Stimulated activated CD4-positive, alpha-beta T cell treated with anti-CD3 and anti-CD28 coated beads, Interleukin-12 subunit alpha, Interleukin-12 subunit beta, amount 100 ng/mL, for 4 hours (primary cell): Measurements from ENCODE around the gene MYEOV.

Experiments used
- DNase-seq: peaks from one replicate; pipeline ENCODE4 v3.0.0-alpha.2; 2020

The MYEOV gene

DNA sequence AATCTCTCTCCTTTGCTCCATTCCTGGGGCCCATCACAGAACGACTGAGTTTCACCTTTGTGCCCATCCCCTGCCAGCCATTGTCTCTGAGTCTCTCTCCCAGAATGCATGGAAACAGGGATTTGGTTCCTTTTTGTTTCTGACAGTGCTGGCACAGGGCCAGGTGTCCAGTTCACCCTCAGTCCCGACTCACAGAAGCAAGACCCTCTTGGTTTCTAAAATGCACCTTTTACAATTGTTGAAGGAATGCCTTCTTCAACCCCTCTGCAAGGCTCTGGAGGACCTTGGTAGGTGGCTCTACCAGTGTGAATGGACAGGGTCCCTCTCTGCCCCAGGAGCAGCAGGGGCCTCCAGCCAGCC is 5.1 kb upstream of the MYEOV start:
- DNase-seq, result no peak

DNA sequence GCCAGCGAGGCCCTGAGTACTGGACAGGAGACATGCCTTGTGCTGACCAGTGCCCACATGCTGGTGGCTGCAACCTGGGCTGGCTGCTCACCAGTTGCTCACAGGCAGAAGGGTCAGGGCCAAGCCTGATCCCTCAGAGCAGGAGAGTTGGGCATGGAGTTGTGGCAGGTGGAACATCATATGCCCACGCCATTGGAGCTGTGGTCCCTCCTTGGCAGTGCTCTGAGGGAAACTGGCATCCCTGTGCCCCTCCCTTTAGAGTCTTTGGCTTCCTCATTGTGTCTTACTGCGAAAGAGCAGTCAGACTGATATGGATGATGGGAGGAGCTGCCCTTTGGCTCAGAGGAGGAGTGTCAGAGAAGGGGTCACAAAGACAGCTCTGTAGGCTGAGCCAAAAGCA is 3.1 kb upstream of the MYEOV start:
- no peak for DNase-seq

DNA sequence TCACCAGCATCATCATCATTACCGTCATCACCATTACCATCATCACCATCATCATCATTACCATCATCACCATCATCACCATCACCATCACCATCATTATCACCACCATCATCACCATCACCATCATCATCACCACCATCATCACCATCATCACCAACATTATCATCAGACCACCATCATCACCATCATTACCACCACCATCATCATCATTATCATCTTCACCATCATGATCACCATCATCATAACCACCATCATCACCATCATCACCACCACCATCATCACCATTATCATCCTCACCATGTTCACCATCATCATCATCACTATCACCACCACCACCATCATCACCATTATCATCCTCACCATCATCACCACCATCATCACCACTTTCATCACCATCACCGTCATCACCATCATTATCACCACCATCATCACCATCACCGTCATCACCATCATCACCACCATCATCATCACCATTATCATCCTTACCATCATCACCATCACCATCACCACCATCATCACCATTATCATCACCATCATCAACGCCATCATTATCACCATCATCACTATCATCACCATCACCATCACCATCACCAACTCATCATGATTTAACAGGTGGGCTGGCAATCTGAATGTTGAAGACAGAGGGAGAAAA is 2.4 kb upstream of the MYEOV start:
- no peak for DNase-seq

DNA sequence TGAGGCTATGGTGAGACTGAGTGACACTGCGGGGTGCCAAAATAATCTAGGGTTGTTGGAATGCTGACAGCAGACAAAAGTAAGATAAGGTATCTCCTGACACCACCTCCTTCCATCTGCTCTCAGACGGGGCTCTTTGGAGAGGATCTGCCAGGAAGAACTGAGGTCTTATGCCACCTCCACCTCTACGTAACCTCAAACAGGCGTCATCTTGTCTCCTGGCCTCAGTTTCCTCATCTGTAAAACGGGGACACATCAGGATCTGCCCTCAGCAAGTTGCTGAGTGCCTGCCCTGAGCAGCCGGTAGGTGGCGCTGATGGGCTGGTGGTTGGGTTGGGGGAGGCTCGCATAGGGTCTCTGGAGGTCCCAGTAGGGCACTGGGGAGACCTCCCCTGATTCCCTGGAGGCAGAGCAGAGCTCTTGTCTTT is 1.7 kb upstream of the MYEOV start:
- DNase-seq, result peak; percentile 57

DNA sequence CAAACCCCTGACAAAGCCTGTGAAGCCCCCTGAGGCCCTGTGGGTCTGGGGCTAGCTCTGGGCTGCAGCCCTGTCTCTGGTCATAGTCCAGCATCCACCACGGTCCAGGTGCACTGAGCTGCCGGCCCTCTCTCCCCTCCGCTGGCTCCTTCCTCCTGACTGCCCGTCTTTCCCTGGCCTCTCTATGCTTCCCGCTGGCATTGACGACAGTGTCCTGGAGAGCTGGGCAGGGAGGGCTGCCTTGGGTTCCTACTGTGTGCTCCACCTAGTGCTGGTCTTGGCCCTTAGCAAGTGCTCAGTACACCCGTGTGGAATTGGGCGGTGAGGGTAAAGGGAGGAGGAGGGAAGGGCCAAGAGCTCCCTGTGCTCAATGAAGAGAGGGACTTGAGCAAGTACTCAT is 868 bp upstream of the MYEOV start:
- DNase-seq, result no peak

DNA sequence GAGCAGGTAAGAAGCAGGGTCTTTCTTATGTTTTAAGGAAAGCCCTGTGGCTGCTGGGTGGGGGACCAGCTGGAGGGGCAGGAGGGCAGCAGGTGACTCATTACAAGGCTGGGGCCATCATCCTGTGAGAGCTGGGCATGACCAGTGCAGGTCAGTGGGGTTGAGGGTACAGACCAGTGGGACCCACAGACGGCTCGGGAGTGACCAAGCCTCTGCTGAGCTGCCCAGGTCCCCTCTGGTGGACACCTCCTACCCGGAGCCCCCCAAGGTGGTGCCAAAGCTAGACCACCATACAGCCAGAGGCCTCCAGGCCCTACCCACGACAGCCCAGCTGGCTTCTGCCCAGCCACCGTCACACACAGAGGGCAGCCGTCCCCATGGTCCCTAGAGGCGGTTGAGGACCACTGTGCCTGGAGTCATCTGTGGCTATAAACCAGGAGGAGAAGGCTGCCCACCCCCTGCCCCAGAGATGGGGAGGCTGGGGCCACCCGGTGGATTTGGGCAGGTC is 670 bp downstream of the MYEOV start:
- no peak for DNase-seq

DNA sequence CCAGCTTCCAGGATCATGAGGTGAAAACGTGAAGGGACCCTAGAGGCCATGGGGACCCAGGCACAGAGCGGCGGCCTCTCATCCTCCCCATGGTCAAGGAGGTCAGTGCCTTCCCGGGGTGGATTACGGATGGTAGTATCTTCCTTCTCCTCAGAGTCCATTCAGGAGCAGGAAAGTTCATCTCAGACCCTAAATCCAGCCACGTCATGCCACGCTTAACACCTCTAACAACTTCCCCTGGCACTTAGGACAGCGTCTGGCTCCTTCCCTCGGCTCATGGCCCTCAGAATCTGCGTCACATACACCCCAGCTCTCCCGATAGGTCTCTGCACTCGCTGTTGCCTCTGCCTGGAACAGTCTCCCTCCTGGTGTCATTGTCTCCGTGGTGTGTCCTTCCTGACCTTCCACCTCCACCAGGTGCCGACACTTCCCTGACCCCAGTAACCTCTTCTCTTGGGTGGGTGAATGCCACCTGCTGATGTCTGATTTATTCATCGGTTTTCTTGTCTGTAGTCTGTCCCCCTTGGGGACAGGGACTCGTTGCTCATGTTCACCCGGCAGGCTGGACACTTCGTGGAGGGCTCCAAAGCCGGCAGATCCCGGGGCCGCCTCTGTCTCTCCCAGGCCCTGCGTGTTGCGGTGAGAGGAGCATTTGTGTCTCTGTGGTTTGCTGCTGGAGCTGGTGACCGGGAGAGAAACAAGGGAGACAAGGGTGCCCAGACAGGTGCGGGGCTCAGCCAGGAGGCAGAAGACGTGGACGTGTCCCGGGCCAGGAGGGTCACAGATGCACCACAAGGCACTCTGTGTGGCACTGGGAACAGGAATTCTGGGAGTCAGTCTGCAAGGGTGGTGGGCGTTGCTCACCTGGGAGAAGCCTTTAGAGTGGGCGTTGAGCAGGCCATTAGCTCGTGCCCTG is 1.4 kb downstream of the MYEOV start:
- DNase-seq, result no peak

DNA sequence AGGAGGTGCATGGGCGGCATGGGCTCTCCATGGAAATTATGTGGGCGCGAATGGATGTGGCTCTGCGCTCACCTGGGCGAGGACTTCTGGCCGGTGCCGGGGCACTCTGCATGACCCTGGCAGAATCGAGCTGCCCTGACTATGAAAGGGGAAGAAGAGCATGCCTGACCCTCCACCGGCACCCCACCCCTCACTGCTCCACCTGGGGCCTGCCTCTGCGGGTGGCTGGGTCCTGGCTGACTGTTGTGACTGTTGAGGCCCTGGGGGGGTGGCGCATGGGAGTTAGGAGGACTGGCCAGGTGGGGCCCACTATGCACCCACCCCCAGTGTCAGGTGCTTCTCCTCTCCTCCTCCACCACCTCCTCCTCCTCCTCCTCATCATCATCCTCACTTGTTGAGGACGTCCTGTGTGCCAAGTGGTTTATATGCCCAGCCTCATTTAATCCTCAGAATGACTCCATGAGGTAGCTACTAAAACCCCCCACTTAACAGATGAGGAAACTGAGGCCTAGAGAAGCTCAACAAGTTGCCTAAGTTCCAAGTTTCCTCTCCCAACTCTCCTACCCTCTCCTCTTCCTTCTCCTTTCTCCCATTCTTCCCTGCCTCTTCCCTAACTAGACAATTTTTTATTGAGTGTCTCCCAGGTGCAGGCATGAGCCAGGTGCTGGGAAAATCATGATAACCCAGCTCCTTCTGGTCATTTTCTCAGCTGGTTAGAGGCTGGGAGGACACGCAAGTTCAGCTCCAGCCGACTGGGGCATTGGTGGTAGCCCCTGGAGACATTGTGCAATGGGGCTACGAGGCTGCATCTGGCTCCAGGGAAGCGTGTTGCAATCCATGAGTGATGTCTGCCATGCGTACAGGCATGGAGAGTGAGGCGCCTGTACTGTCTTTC is 2.3 kb downstream of the MYEOV start:
- no peak for DNase-seq

DNA sequence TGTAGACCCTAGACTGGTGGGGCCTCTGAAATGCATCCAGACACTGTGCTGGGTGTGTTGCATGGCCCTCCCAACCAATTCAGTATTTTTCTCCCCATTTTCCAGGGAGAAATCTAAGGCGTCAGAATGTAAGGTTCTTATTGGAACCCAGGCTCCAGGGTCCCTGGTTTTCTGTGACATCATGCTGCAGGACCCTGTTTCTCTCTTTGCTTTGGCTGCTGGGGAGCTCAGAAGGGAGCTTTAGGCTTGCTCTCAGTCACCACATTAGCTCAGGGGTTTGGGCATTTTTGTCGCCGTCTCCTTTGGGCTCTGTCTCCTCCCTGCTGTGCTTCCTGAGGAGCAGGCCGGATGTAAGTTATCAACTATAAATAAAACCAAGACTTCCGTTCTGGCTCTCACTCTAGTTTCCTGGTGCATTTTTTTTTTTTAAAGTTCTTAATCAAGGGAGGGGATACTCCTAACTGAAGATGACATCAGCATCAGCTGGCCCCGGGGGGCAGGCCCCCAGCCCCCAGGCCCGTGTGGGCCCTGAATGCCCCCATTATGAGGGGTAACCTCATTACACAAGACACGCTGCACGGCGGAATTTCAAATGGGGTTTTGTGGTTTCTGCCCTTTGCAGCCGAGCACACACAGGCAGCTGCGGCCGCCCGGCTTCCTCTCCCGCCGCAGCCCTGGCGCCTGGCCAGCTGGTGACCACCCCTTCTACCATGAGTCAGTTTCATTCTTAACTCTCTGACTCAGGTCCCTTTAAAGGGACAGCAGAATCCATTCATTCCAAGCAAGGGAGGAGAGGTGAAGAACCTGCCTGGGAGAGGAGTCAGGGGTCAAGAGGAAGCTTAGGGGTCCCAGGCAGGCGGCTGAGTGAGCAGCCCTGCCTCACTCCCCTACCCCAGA is 3.2 kb downstream of the MYEOV start:
- peak; percentile 65 for DNase-seq

DNA sequence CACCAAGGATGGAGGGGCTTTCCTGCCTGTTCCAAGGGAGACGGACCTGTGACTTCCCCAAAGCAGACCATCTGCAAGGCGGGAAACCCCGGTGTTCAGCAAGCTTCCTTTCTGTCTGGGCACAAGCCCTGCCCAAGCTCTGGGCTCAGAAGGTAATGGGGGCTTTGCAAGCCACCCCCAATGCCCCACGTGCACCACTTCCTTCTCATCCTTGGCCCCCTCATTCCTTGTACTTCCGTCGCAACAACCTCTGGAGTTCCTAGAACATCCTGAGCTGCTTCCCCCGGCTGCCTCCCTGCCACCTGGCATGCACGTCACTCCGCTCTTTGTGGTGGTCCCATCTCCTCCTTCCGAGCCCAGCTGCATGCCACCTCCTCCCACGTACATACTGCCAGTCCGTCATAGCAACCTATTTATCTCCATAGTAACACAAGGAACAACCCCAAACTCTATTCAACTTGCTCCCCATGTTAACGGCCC is 3.9 kb downstream of the MYEOV start:
- DNase-seq, result no peak

DNA sequence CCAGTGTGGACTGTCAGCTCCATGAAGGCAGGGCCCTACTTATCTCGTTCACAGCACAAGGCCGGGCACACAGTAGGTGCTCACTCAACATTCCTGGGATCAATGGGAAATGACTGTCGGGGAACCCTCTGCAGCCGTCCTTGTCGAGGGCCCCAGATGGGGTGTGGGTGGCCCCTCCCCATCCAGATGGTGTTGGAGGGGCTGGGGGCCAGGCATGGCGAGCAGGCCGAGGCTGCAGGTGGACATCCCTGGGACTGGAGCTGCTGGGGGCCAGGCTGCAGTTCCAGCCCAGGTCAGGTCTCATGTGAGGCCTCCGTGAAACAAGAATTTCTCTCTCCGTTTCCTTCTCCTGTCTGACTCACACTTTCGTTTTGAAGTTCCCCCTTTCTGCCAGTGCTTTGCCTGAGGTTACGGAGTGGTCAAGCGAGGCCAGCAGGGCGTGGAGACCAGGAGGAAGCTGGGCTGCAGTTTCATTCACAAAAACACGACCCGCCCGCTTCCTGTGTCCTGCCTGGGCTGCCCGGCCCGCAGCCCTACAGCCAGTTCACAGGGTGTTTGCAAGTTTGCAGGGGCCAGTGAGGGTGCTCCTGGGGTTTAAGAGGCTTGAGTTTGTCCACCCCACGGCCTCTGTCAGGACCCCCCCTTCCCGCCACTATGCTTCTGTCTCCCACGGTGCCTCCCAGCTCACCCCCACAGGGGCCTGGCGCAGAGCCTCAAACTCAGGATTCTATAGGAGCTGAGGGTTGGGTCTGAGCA is 4.5 kb downstream of the MYEOV start:
- no peak for DNase-seq

DNA sequence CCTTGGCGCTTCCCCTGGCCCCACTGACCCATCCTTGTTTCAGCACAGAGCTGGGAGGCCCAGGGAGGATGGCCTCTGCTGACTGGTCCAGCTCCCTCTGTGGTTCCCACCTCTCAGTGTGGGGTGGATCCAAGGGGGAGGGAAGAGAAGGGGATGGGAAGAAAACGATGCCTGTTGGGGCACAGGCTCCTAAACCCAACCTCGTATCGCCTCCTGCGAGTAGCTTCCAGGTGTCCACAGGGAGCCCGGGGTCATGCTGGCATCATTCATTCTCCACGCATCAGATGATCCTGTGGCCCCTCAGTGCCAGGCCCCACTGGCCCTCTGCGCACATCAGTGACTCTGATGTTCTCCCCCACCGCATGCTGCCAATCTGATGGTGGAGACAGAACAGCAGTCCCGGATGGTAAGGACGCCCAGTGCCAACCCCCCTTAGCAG is 5.1 kb downstream of the MYEOV start:
- DNase-seq, result no peak

DNA sequence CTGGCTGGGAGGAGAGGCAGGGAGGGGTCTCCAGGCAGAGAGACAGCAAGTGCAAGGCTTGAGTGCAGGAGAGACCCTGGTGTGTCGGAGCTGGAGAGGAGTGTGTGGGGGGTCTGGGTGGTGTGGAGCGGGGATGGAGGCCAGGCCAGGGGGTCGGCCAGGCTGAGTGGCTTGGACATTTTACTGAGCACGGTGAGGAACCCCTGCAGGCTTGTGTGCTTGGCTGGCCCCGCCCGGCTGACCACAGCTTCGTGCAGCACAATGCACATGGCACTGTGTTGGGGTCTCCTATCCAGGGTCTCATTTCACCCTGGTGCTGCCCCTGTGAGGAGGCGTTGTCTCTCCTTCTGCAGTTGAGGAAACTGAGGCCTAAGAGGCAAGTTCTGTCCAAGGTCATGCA is 5.6 kb downstream of the MYEOV start:
- no peak for DNase-seq

DNA sequence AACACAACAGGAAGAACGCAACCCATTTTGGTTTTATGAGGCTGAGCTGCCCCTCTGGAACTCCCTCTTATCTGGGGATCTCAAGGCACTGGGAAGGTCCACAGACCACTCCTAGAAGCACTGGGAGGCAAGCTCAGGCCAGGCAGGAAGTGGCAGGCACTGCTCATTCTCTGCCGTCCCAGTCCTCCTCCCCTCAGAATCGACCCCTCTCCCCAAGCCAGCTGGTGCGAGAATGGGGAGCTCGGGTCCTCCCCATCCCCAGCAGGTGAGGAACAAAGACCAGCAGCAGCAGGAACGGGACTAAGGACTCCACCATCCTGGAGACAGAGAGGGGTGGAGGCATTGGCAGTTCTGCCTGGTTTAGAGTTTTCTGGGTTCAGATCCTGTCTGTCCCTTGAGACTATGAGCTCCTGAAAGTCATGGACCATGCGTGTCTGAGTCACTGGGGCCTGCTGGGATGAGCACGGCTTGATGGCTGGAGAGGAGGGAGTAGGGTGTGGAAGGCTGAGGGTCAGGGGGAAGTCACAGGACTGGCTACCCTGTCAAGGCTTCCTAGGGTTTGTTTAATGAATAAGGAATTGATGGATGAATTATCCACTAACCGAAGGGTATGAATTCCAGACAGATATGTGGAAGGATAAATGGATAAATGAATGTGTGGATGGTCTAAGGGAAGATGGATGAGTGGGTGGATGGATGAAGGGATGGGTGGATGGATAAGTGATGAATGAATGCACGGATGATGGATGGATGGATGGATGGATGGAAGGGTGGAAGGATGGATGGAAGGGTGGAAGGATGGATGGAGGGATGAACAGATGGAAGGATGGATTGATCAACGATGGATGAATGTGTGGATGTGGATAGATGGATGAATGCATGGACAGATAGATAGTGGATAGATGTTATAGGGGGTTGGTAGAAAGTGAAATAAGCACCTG is 6.4 kb downstream of the MYEOV start:
- DNase-seq, result no peak

DNA sequence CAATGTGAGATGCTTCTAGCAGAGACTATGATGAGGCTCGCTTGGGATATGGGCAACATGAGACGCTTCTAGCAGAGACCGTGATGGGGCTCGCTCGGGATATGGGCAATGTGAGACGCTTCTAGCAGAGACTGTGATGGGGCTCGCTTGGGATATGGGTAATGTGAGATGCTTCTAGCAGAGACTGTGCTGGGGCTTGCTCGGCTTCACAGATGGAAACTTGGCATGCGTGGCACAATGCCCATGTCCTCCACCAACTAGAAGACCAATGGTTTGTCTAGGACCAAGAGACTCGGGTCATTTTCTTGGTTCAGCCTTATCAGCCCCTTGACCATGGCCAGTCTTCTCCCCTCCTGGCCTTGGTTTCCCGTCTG is 7.1 kb downstream of the MYEOV start:
- DNase-seq, result no peak

DNA sequence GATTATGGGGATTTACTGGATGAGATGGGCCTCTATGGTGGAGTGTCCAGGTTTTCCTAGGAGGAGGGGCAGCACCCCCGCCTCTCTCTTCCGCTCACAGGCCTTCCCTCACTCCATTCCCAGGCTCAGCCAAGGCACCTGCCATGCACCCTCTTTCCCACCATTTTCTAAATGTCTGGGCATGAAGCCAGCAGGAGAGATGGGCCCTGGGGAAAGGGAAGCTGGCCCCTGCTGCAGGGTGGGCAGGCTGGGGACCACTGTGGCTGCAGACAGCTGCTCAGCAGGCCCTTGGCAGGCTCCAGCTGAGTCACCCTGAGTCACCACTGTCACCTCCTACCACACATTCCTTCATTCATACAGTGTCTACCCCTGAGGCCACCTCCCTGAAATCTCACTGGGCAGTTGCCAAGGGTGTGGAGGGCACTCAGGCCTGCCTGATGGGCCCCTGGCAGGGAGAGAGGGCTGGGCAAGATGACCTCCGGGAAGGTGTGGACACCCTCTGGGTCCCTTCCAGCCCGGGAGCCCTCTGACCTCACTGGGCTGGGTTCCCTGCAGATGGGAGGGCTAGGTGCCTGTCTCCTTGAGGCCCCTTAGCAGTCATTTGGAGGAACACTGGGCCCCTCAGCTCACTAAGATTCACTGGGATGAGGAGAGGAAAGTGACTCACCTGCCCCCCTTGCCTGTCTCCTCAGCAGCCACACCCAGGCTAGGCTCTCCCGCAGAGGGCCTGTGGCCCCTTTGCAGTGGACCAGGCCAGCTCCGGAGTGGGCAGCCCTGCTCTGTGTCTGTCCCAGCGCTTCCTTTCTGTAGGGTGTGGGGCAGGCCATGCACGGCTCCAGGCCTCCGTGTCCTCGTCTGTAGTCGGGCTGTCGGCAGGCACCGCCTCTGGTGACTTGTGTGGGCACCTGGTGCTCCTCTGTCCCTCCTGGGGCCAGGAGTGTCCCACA is 7.8 kb downstream of the MYEOV start:
- no peak for DNase-seq

DNA sequence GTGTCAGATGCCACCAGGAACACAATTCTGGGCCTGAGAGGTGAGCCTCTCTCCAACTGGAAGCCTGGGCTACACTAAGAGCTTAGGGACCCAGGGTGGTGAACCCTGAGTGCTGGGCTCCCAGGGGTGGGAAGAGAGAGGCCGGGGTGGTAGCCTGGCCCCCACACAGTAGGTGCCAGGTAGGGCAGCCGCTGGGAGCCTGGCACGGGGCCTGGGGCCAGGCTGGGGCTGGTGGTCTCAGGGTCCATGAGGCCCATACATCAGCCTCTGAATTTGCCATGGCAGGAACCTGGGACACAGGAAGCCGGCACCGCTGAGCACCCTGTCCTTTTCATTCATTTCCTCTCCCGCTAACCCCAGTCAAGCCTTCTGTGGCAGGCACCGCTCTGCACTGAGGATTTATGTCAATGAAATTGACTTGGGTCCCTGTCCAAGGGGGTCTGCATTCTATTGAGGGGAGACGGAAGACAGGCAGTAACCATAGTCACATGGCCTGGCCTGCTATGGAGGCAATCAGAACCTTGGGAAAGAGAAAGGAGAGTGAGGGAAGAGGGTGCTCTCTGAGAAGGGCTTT is 8.6 kb downstream of the MYEOV start:
- DNase-seq, result no peak

DNA sequence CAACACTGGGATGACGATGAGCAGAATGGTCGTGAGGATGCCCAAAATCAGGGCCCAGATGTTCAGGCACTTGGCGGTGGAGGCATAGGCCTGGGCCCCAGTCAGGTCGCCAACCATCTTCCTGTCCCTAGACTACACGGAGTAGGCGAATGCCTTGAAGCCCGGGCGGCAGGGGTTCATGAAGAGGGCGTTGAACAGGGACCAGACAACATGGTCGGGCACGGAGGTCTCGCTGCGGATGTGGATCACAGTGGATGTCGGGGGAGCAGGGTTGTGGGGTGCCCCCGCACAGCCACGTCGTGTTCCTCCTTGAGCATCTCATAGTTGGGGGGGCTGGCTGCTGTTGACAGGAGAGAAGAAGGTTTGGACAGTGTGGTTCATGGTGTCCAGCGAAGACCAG is 9.5 kb downstream of the MYEOV start:
- DNase-seq, result no peak

DNA sequence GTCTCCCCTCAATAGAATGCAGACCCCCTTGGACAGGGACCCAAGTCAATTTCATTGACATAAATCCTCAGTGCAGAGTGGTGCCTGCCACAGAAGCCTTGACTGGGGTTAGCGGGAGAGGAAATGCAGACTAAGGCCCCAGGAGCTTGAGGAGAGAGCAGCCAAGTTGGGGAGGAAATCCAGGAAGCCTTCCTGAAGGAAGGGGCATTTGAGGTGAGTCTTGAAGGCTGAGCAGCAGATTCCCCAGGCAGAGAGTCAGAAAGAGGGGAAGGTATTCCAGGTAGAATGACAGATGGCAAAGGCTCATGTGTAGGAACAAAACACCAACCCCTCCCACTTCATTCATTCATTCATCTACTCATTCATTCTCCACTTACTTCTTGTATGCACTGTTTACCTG is 10.3 kb downstream of the MYEOV start:
- DNase-seq, result no peak
